ENCODE data around the gene GCSH. TPM values are rescaled to one million over a fixed set of nuclear protein-coding genes. Genes with fewer than 3 reads are reported as not detected.

Gene GCSH
- total and polyA plus RNA-seq, 2 of the 13 experiments (the other 11 are each of a cell fraction or from before 2014, with no cell fraction given): 35.9 to 103 TPM

- peak; percentile 58; the same call in 1 of the 2 replicates for TF ChIP-seq ZBTB10 (CRISPR knock-in tag; IDR thresholded peaks at IDR 0.05; ENCODE audit: borderline replicate concordance)
- TF ChIP-seq KMT2A (CRISPR knock-in tag; IDR thresholded peaks at IDR 0.05): peak; percentile 83; the same call in 1 of the 2 replicates
- no peak for TF ChIP-seq NCOR1 (IDR thresholded peaks at IDR 0.05; ENCODE audit: borderline replicate concordance, low read length)
- TF ChIP-seq NAIF1 (CRISPR knock-in tag; IDR thresholded peaks at IDR 0.05; ENCODE audit: borderline replicate concordance): no peak
- TF ChIP-seq TCF7L2 (IDR thresholded peaks at IDR 0.05; ENCODE audit: low read depth, low read length): no peak
- TF ChIP-seq CHD4 (IDR thresholded peaks at IDR 0.05; ENCODE audit: borderline replicate concordance, low read length): no peak
- TF ChIP-seq ZBTB34 (CRISPR knock-in tag; IDR thresholded peaks at IDR 0.05): peak; percentile 41; the same call in 1 of the 2 replicates
- TF ChIP-seq DDIT3 (CRISPR knock-in tag; IDR thresholded peaks at IDR 0.05): no peak
- 0 out of 2 replicates have a peak, but pooled peaks have one; percentile 50 for TF ChIP-seq ZNF570 (CRISPR knock-in tag; IDR thresholded peaks at IDR 0.05; ENCODE audit: borderline replicate concordance)
- TF ChIP-seq NR2C2 (CRISPR knock-in tag; IDR thresholded peaks at IDR 0.05; ENCODE audit: borderline replicate concordance): peak; percentile 67
- peak; percentile 75 for TF ChIP-seq SPEN (CRISPR knock-in tag; IDR thresholded peaks at IDR 0.05; ENCODE audit: low read depth)
- peak; percentile 98 for TF ChIP-seq ZSCAN25 (CRISPR knock-in tag; IDR thresholded peaks at IDR 0.05)
- peak; percentile 75 for TF ChIP-seq BRD4 (CRISPR knock-in tag; IDR thresholded peaks at IDR 0.05)
- TF ChIP-seq RNF2 (conservative IDR thresholded peaks at IDR 0.05; ENCODE audit: low read depth): peak; percentile 99
- TF ChIP-seq ZNF101 (CRISPR knock-in tag; IDR thresholded peaks at IDR 0.05; ENCODE audit: borderline replicate concordance, low read depth): 0 out of 2 replicates have a peak, but pooled peaks have one; percentile 39
- no peak for TF ChIP-seq JARID2 (CRISPR knock-in tag; IDR thresholded peaks at IDR 0.05; ENCODE audit: insufficient replicate concordance)
- TF ChIP-seq HNRNPH1 (optimal IDR thresholded peaks at IDR 0.05; ENCODE audit: low read depth, low read length): no peak
- TF ChIP-seq MXD1 (CRISPR knock-in tag; IDR thresholded peaks at IDR 0.05): peak; percentile 89; the same call in 1 of the 2 replicates
- peak; percentile 90 for TF ChIP-seq ZBTB7A (CRISPR knock-in tag; IDR thresholded peaks at IDR 0.05)
- TF ChIP-seq MIER3 (CRISPR knock-in tag; IDR thresholded peaks at IDR 0.05; ENCODE audit: borderline replicate concordance): peak; percentile 66; the same call in 1 of the 2 replicates
- TF ChIP-seq ZNF138 (CRISPR knock-in tag; IDR thresholded peaks at IDR 0.05; ENCODE audit: low read depth): peak; percentile 87; the same call in 1 of the 2 replicates
- no peak; the same call in 1 of the 2 replicates for TF ChIP-seq HOXA9 (CRISPR knock-in tag; IDR thresholded peaks at IDR 0.05; ENCODE audit: borderline replicate concordance)
- no peak for TF ChIP-seq ZNF337 (CRISPR knock-in tag; IDR thresholded peaks at IDR 0.05; ENCODE audit: borderline replicate concordance, low read depth)
- no peak for TF ChIP-seq ZNF224 (CRISPR knock-in tag; IDR thresholded peaks at IDR 0.05)
These were observed at the start of gene GCSH (continued) for GRCh38 chr16:81095953-81096714.
